Endothelial cell of umbilical vein (primary cell): ENCODE results near the gene LYSMD2.

Source experiments
- CTCF ChIP-seq, 2 donors: IDR thresholded peaks; 1 replicate in 1 of 2; 2 replicates in 1 of 2; pipeline ENCODE4 v1.5.1; 2011; ENCODE audit warnings: low read length in 2 of 2, mild to moderate bottlenecking in 2 of 2, moderate library complexity in 2 of 2, control low read depth in 1 of 2, inconsistent platforms in 1 of 2, low read depth in 1 of 2; ENCODE audit not compliant: insufficient read depth in 1 of 2; ENCODE audit errors: extremely low read depth in 1 of 2
- EZH2 ChIP-seq: IDR thresholded peaks from 2 replicates; pipeline ENCODE4 v1.6.1; 2012; ENCODE audit warnings: borderline replicate concordance, low read depth, mild to moderate bottlenecking, moderate library complexity, low read length, inconsistent platforms; ENCODE audit not compliant: severe bottlenecking
- MAX ChIP-seq: IDR thresholded peaks from 2 replicates; pipeline ENCODE4 v1.6.1; 2011; ENCODE audit not compliant: insufficient read depth, insufficient read length
- MYC ChIP-seq: IDR thresholded peaks from one replicate; pipeline ENCODE4 v1.6.1; 2011; ENCODE audit warnings: mild to moderate bottlenecking, low read depth, low read length
- POLR2A ChIP-seq: IDR thresholded peaks from 2 replicates; pipeline ENCODE4 v1.6.1; 2012; ENCODE audit warnings: low read depth, mild to moderate bottlenecking, control low read depth, low read length

- TF ChIP-seq EZH2 (no peak), POLR2A (no peak), MYC (no peak), CTCF (IDR thresholded peaks at IDR 0.05; ENCODE audit: extremely low read depth in 1 of 2, insufficient read depth in 1 of 2, low read depth in 1 of 2, low read length in 2 of 2) (no peak), MAX (no peak)
These were observed 19.2 kb downstream of the LYSMD2 start for GRCh38 chr15:51718219-51718618.
